K562 (cell line): ENCODE data around the gene MAGEA4. TPM values are rescaled to one million over a fixed set of nuclear protein-coding genes. Genes with fewer than 3 reads are reported as not detected.

ENCODE experiments used
- E2F1 ChIP-seq: sonication (generic); formaldehyde crosslinking; IDR thresholded peaks from 2 replicates; pipeline ENCODE4 v1.8.1; 2023; ENCODE audit warnings: mild to moderate bottlenecking, missing genetic modification reagents, moderate library complexity
- ELF2 ChIP-seq: fragments of 250-450 bp; sonication (Bioruptor Pico); IDR thresholded peaks from 2 replicates; pipeline ENCODE4 v1.5.0; 2021; ENCODE audit warnings: mild to moderate bottlenecking
- EP300 ChIP-seq: IDR thresholded peaks from 2 replicates; pipeline ENCODE4 v1.6.1; 2012; ENCODE audit warnings: low read length, improper control_type of control experiment
- GABPB2 ChIP-seq: fragments of 250-450 bp; sonication (Bioruptor Pico); conservative IDR thresholded peaks from 2 replicates; pipeline ENCODE4 v1.5.1; 2021; ENCODE audit warnings: mild to moderate bottlenecking
- HNRNPL ChIP-seq: fragments of 200-400 bp; formaldehyde crosslinking; IDR thresholded peaks from 2 replicates; pipeline ENCODE4 v1.6.1; 2017; ENCODE audit warnings: low read depth, mild to moderate bottlenecking, low read length
- KDM5B ChIP-seq: fragments of 200-600 bp; sonication (generic); IDR thresholded peaks from 2 replicates; pipeline ENCODE4 v1.6.1; 2012; ENCODE audit warnings: low read depth, mild to moderate bottlenecking, moderate library complexity, low read length, control low read depth, inconsistent platforms; ENCODE audit not compliant: insufficient replicate concordance
- MTA2 ChIP-seq: fragments of 450-650 bp; IDR thresholded peaks from 2 replicates; pipeline ENCODE4 v1.6.1; 2016; ENCODE audit warnings: low read depth
- NCOA2 ChIP-seq, 2 experiments: fragments of 450-650 bp; IDR thresholded peaks; 2 replicates each; pipeline ENCODE4 v1.6.1; 2018; ENCODE audit warnings: mild to moderate bottlenecking in 2 of 2, moderate library complexity in 1 of 2; ENCODE audit not compliant: partially characterized antibody in 2 of 2
- OTX1 ChIP-seq: fragments of 450-650 bp; formaldehyde crosslinking; IDR thresholded peaks from 2 replicates; pipeline ENCODE4 v1.4.0; 2022; ENCODE audit warnings: mild to moderate bottlenecking
- PYGO2 ChIP-seq: fragments of 450-650 bp; IDR thresholded peaks from 2 replicates; pipeline ENCODE4 v1.6.1; 2016; ENCODE audit warnings: mild to moderate bottlenecking, missing genetic modification characterization, moderate library complexity, missing compliant biosample characterization
- SAP30 ChIP-seq: fragments of 200-600 bp; sonication (generic); IDR thresholded peaks from 2 replicates; pipeline ENCODE4 v1.6.1; 2012; ENCODE audit warnings: borderline replicate concordance, low read depth, mild to moderate bottlenecking, moderate library complexity, low read length, control low read depth, inconsistent platforms; ENCODE audit not compliant: insufficient read depth, poor library complexity, severe bottlenecking
- SOX6 ChIP-seq: fragments of 450-650 bp; IDR thresholded peaks from 2 replicates; pipeline ENCODE4 v1.6.1; 2014; ENCODE audit warnings: mild to moderate bottlenecking
- SRSF9 ChIP-seq: fragments of 200-400 bp; formaldehyde crosslinking; IDR thresholded peaks from 2 replicates; pipeline ENCODE4 v1.6.1; 2017; ENCODE audit warnings: low read depth, low read length, borderline replicate concordance
- TBP ChIP-seq: optimal IDR thresholded peaks from 2 replicates; pipeline ENCODE3; 2011; ENCODE audit warnings: low read depth, low read length, improper control_type of control experiment
- polyA plus RNA-seq, 8 experiments: library from polyadenylated mRNA; depleted of rRNA in 4 of 8; stranded (reverse) in 5 of 8; unstranded in 3 of 8; fragments of >200 nt; fragmentation: Nextera tagmentation in 2 of 8; fragmentation: Illumina TruSeq in 1 of 8; extraction: Ambion mirVana in 2 of 8; extraction: Trizol in 1 of 8; gene quantifications; 2 replicates each; pipeline versions ENCODE4 v1.2.1 to v1.2.3, GENCODE V29; 2011 to 2014; ENCODE audit warnings: inconsistent platforms in 1 of 8, missing spikeins in 1 of 8
- total RNA-seq, 7 experiments: library from RNA; depleted of rRNA in 6 of 7; stranded (reverse); fragments of >200 nt in 6 of 7; fragmentation: Illumina TruSeq in 2 of 7; extraction: Trizol in 2 of 7; gene quantifications; 2 replicates each; pipeline versions ENCODE4 v1.2.1 to v1.2.3, GENCODE V29; 2011 to 2021; ENCODE audit warnings: low replicate concordance in 1 of 7
- TF ChIP-seq, protein P1 (sequence below): fragments of 450-650 bp; IDR thresholded peaks from 2 replicates; pipeline ENCODE4 v1.6.1; 2016; ENCODE audit warnings: antibody characterized with exemption

MAGEA4 gene
- total and polyA plus RNA-seq, 9 of the 15 experiments (the other 6 are each of a cell fraction or from before 2014, with no cell fraction given): 0.42 to 1.9 (median 0.69) TPM

GRCh38 chrX:151896734-151897474, 15.8 kb upstream of the MAGEA4 start (continued):
- TF ChIP-seq OTX1 (CRISPR knock-in tag) (peak; percentile 60; the same call in 1 of the 2 replicates), HNRNPL (no peak), SAP30 (no peak), NCOA2 (IDR thresholded peaks at IDR 0.05; ENCODE audit: partially characterized antibody in 2 of 2) (no peak), TBP (no peak), SOX6 (0 out of 2 replicates have a peak, but pooled peaks have one; percentile 46), KDM5B (no peak), GABPB2 (CRISPR knock-in tag) (no peak), PYGO2 (tag) (no peak), MTA2 (no peak), ELF2 (CRISPR knock-in tag) (0 out of 2 replicates have a peak, but pooled peaks have one; percentile 36), E2F1 (CRISPR knock-in tag) (no peak), SRSF9 (no peak), EP300 (peak; percentile 83)
- TF ChIP-seq, protein P1, sequence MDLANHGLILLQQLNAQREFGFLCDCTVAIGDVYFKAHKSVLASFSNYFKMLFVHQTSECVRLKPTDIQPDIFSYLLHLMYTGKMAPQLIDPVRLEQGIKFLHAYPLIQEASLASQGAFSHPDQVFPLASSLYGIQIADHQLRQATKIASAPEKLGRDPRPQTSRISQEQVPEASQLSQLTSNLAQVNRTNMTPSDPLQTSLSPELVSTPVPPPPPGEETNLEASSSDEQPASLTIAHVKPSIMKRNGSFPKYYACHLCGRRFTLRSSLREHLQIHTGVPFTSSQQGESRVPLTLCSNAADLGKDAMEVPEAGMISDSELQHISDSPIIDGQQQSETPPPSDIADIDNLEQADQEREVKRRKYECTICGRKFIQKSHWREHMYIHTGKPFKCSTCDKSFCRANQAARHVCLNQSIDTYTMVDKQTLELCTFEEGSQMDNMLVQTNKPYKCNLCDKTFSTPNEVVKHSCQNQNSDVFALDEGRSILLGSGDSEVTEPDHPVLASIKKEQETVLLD: no peak
